AG09309 (cell line): ENCODE data around the gene TMSB15A.
"Not testable (repeated sequence)": the region's sequence is repeated elsewhere in the genome, so short reads cannot be mapped to it uniquely, and the experiment has no call there.

Source experiments
- DNase-seq: peaks from one replicate; pipeline ENCODE4 v3.0.0-alpha.2; 2010; ENCODE audit warnings: low read depth
- H3K4me3 ChIP-seq: 2 replicates; pipeline ENCODE4 v1.5.1; 2011; ENCODE audit warnings: mild to moderate bottlenecking, low read depth, low read length, moderate library complexity; ENCODE audit not compliant: control insufficient read depth
- TF ChIP-seq, protein P1 (sequence below): IDR thresholded peaks from 2 replicates; pipeline ENCODE4 v1.5.1; 2011; ENCODE audit warnings: mild to moderate bottlenecking, low read depth, low read length, inconsistent platforms; ENCODE audit not compliant: insufficient read depth, control insufficient read depth; ENCODE audit errors: missing control alignments

The TMSB15A gene

DNA sequence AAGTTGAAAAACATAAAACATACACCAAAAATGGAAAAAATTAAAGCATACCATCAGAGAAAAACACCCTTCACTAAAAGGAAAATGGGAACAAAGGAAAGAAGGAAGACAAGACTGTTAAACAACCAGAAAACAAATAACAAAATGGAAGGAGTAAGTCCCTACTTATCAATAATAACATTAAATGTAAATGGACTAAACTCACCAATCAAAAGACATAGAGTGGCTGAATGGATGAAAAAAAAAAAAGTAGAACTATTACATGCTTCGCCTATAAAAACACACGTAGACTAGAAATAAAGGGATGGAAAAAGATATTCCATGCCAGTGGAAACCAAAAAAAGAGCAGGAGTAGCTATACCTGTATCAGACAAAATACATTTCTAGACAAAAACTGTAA is 19.4 kb upstream of the TMSB15A start:
- H3K4me3 ChIP-seq: no peak overlapping the region
- DNase-seq: no peak
- TF ChIP-seq, protein P1, sequence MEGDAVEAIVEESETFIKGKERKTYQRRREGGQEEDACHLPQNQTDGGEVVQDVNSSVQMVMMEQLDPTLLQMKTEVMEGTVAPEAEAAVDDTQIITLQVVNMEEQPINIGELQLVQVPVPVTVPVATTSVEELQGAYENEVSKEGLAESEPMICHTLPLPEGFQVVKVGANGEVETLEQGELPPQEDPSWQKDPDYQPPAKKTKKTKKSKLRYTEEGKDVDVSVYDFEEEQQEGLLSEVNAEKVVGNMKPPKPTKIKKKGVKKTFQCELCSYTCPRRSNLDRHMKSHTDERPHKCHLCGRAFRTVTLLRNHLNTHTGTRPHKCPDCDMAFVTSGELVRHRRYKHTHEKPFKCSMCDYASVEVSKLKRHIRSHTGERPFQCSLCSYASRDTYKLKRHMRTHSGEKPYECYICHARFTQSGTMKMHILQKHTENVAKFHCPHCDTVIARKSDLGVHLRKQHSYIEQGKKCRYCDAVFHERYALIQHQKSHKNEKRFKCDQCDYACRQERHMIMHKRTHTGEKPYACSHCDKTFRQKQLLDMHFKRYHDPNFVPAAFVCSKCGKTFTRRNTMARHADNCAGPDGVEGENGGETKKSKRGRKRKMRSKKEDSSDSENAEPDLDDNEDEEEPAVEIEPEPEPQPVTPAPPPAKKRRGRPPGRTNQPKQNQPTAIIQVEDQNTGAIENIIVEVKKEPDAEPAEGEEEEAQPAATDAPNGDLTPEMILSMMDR: no peak

- no peak for DNase-seq
- TF ChIP-seq, protein P1: no peak
- no peak overlapping the region for H3K4me3 ChIP-seq
Observed at GRCh38 chrX:102517326-102517725, 787 bp upstream of the TMSB15A start.

DNA sequence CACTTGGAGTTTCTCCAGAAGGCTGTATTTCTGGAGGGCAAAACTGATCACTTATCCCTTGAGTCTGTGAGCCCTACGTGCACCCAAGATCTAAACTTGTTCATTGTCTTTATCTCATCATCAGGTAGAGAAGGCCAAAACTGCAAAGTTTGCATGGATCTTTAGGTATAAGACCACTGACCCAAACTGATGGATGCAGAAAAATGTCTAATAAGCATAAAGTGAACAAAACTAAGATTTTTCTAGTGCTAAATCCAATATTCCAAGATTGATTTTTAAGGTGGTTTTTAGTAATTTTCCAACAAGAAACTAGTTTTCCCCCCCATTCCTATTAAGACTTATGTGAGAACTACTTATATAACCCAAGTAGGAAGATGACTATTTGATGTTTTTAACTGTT is 2.0 kb downstream of the TMSB15A start:
- no peak for DNase-seq
- H3K4me3 ChIP-seq: no peak overlapping the region
- TF ChIP-seq, protein P1: no peak

- no peak for DNase-seq
- TF ChIP-seq, protein P1: no peak
- no peak overlapping the region for H3K4me3 ChIP-seq
Observed at GRCh38 chrX:102498732-102499131, 17.8 kb downstream of the TMSB15A start.

- DNase-seq: no peak
- no peak overlapping the region for H3K4me3 ChIP-seq
- TF ChIP-seq, protein P1: no peak
Observed at GRCh38 chrX:102491766-102492165, 24.8 kb downstream of the TMSB15A start.

DNA sequence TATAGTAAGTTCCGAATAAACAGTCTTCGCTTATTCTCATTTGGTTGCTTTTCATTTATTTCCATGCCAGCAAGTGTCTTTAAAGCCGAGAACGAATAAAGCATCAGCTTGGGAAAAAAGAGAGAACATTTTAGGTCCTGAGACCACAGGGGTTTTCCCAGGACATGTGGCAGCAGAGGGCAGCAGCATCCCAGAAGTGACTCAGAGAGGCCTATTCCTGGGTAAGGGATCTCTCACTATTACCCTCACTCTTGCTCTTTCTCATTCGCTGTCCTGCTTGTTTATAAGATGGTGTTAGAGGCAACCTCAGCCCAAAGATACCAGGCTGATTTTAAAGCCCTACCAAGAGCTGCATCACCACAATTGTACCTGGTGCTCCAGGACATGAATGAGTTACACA is 37.8 kb downstream of the TMSB15A start:
- not testable (repeated sequence) for H3K4me3 ChIP-seq, DNase-seq

GRCh38 chrX:102471762-102472220 is 44.7 kb downstream of the TMSB15A start, which contains the start of gene TCP11X2:
TSS of gene TCP11X2 (minus strand) at chrX:102471812.
- H3K4me3 ChIP-seq, DNase-seq: not testable (repeated sequence)

DNA sequence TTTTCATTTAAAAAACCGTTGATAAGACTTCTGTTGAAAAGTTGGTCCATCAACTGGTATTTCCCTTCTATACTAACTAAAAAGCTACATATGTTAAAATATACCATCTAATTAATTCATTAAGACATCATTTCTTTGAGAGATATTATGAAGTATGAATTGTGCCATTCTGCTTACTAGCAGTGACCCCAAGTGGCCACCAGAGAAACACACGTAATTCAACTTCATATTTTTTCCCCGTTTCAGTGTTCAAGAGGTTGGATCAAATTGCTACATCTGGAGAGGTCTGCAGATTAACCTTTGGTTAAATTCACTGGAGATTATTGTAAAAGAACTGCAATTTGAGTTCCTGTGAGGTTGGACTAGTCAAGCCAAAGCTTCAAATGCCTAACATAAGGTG is 46.3 kb downstream of the TMSB15A start:
- H3K4me3 ChIP-seq: not testable (repeated sequence)

More for the DNA sequence above, 46.3 kb downstream of the TMSB15A start:
- not testable (repeated sequence) for DNase-seq
